D721Med (cell line): ENCODE data around the gene NPTN.

Experiments used
- DNase-seq: peaks from one replicate; pipeline ENCODE4 v3.0.0; 2011; ENCODE audit warnings: low spot score; ENCODE audit not compliant: insufficient read length
- FAIRE-seq: peaks from 2 replicates; lab custom pipeline; 2011; peaks lifted over from hg19 to GRCh38; lab: Jason Lieb, UNC
- TF ChIP-seq, protein P1 (sequence below): IDR thresholded peaks from 2 replicates; pipeline ENCODE4 v1.5.1; 2012; ENCODE audit warnings: mild to moderate bottlenecking, control low read depth; ENCODE audit not compliant: insufficient read depth; ENCODE audit errors: missing control alignments

NPTN gene

DNA sequence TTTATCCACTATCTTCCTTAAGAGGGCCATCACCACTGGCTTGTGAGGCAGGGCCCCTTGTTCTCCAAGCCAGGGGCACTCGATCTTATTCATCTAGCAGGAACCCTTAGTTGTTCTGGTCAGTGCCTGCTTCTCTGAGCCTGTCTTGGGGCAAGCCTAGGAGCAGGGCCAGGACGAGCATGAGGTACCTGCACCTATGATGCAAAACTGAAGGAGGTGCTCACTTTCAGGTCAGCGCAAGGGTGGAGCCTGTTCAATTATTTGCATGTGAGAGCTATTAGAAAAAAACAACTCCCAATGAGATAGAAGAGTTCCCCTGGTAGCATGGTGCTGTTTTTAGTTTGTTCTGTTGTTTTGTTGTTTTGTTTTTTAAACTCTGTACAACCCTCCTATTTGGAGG lies 46.0 kb upstream of the NPTN start:
- DNase-seq (no peak), FAIRE-seq (no peak)
- TF ChIP-seq, protein P1, sequence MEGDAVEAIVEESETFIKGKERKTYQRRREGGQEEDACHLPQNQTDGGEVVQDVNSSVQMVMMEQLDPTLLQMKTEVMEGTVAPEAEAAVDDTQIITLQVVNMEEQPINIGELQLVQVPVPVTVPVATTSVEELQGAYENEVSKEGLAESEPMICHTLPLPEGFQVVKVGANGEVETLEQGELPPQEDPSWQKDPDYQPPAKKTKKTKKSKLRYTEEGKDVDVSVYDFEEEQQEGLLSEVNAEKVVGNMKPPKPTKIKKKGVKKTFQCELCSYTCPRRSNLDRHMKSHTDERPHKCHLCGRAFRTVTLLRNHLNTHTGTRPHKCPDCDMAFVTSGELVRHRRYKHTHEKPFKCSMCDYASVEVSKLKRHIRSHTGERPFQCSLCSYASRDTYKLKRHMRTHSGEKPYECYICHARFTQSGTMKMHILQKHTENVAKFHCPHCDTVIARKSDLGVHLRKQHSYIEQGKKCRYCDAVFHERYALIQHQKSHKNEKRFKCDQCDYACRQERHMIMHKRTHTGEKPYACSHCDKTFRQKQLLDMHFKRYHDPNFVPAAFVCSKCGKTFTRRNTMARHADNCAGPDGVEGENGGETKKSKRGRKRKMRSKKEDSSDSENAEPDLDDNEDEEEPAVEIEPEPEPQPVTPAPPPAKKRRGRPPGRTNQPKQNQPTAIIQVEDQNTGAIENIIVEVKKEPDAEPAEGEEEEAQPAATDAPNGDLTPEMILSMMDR, result no peak

DNA sequence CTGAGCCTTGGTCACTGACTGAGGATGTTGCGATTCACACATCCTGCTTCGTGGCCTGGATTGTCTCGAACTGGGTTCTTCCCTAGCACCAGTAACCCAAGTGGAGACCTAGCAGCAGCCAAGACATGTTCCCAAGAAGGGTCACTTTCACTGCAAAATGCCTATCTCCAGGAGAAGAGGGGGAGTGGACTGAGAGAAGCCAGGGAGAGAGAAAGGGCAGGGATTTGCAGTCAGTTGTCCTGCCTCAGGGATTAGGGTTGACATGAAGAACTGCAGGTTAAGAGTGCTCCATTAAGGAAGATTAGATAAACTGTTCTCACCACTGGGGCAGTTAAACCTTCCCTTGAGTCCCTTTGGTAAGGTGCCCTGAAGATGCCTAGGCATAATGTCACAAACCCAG lies 45.3 kb upstream of the NPTN start:
- no peak for FAIRE-seq
- no peak for DNase-seq
- TF ChIP-seq, protein P1, result no peak

DNA sequence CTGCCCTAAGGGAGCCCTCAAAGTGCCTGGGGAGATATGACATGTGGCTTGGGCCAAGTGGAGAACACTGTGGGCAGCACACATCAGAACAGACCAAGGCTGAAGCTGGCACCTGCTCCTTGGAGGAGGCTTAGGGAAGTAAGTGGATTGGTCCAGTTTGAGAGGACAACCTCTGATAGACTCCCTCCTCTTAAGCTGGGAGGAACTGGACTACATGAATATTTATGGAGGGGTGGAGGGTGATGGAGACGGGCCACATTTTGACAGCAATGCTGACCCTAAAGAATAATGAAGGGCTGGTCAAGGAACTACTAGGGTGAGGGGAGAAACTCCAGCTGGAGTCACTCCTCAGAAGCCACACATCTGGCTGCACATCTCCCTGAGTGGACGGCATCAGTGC lies 44.5 kb upstream of the NPTN start:
- no peak for DNase-seq
- FAIRE-seq, result no peak
- TF ChIP-seq, protein P1, result no peak

DNA sequence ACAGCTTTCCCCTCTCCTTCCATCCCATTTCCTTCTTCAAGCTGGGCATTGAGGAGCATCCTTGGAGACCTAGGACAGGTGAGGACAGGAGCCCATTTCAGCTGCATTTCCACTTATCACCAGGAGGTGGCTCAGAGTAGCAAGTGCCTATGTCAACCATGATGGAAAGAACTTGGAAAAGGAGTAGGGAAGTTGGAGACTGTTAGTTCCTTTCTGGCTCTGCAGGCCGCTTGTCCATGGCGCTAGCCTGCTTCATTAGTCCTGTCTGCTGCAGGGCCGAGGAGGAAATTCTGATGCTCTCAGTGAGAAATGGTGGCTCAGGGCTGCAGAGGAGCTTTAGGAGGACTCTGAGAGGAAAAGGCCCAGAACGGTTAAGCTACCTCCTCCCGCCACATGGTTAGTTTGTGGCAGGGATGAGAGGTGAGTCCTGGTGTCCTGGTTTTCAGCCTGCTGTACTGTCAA lies 44.0 kb upstream of the NPTN start:
- TF ChIP-seq, protein P1, result peak; percentile 80
- DNase-seq, result no peak
- no peak for FAIRE-seq

DNA sequence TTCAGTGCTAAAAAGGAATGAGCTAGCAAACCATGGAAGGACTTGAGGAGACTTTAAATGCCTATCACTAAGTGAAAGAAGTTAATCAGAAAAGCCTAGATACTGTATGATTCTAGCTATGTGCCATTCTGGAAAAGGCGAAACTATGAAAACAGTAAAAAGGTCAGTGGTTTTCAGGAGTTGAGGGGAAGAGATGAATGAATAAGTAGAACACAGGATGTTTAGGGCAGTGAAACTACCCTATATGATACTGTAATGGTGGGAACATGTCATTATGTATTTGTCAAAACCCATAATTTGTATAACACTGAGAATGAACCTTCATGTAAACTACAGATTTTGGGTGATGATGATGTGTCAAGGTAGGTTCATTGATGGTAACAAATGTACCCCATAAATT lies 41.4 kb upstream of the NPTN start:
- TF ChIP-seq, protein P1, result no peak
- FAIRE-seq, result no peak
- no peak for DNase-seq

DNA sequence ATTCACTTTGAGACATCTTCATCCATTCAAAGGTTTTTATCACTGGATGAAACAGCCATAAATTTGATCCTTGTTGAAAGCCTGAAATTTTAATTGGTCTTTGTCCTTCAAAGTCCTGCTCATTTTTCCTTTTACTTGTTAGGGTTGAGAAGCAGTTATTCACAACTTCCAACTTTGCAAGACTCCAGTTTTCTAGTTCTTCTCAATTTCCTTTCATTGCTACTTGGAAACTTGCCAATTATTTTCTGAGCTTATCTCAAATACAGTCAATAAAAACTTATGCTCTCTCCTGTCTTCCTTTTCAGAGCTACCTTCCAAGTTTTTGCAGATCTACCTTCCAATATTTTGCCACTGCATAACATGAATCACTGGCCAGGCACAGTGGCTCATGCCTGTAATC lies 27.3 kb upstream of the NPTN start:
- TF ChIP-seq, protein P1, result no peak

DNA sequence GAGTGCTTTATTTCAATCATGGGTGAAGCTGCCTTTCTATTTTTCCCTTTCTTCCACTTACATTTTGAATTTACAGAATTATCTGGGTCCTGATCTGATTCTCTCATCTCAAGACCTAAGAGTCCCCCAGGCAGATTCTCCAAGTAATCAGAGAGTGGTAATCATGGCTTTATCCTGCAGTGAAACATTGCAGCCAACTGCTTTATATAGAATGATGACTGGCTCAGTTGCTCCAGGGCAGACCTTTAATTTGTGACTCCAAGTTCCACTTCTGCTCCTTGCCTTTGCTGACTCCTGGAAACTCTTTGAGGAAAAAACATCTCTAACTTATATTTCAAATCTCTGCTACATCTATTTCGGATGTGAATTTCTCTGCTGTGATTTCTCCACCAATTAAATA lies 25.5 kb upstream of the NPTN start:
- TF ChIP-seq, protein P1, result no peak
- no peak for FAIRE-seq
- DNase-seq, result no peak

More for the DNA sequence above, 27.3 kb upstream of the NPTN start:
- FAIRE-seq (no peak), DNase-seq (no peak)
